Fibroblast of lung (primary cell): ENCODE measurements around the gene FOLR2. TPM values are rescaled to one million over a fixed set of nuclear protein-coding genes. Genes with fewer than 3 reads are reported as not detected.
"Not testable (repeated sequence)": the region's sequence is repeated elsewhere in the genome, so short reads cannot be mapped to it uniquely, and the experiment has no call there.

Source experiments
- DNase-seq, 2 donors: peaks; one replicate each; pipeline versions ENCODE4 v3.0.0 to v3.0.0-alpha.2; 2010; ENCODE audit warnings: low read depth in 2 of 2
- H2AFZ ChIP-seq: 2 replicates; pipeline ENCODE4 v1.5.1; 2012; ENCODE audit warnings: low read length, control low read depth, inconsistent platforms
- H3K27ac ChIP-seq: 2 replicates; pipeline ENCODE4 v1.5.1; 2011; ENCODE audit warnings: low read length, control low read depth; ENCODE audit not compliant: insufficient read depth
- H3K27me3 ChIP-seq: 2 replicates; pipeline ENCODE4 v1.5.1; 2011; ENCODE audit warnings: mild to moderate bottlenecking, low read length; ENCODE audit not compliant: control insufficient read depth, insufficient read depth
- H3K36me3 ChIP-seq: 2 replicates; pipeline ENCODE4 v1.5.1; 2011; ENCODE audit warnings: low read length; ENCODE audit not compliant: control insufficient read depth, insufficient read depth
- H3K4me1 ChIP-seq: 2 replicates; pipeline ENCODE4 v1.5.1; 2011; ENCODE audit warnings: low read length; ENCODE audit not compliant: control insufficient read depth, insufficient read depth; ENCODE audit errors: extremely low read depth
- H3K4me2 ChIP-seq: 2 replicates; pipeline ENCODE4 v1.5.1; 2011; ENCODE audit warnings: low read length, control low read depth; ENCODE audit not compliant: insufficient read depth; ENCODE audit errors: extremely low read depth
- H3K4me3 ChIP-seq, 4 experiments: fragments of 200-600 bp in 1 of 4; sonication (generic) in 1 of 4; replicated peaks in 1 of 4; 2 replicates each; pipeline ENCODE4 v1.5.1; 2011 to 2016; ENCODE audit warnings: low read length in 4 of 4, low read depth in 3 of 4, mild to moderate bottlenecking in 3 of 4, control low read depth in 2 of 4, inconsistent platforms in 1 of 4, mixed read lengths in 1 of 4; ENCODE audit not compliant: insufficient read depth in 1 of 4; ENCODE audit errors: control extremely low read depth in 1 of 4
- H3K79me2 ChIP-seq: 2 replicates; pipeline ENCODE4 v1.5.1; 2012; ENCODE audit warnings: mild to moderate bottlenecking, low read length, inconsistent platforms; ENCODE audit not compliant: control insufficient read depth, insufficient read depth
- H3K9ac ChIP-seq: 2 replicates; pipeline ENCODE4 v1.5.1; 2011; ENCODE audit warnings: mild to moderate bottlenecking, low read length, control low read depth; ENCODE audit not compliant: insufficient read depth
- H3K9me3 ChIP-seq: 2 replicates; pipeline ENCODE4 v1.5.1; 2012; ENCODE audit warnings: low read depth, low read length; ENCODE audit not compliant: control insufficient read depth, insufficient read depth
- H4K20me1 ChIP-seq: 2 replicates; pipeline ENCODE4 v1.5.1; 2011; ENCODE audit warnings: low read length; ENCODE audit not compliant: control insufficient read depth, insufficient read depth; ENCODE audit errors: extremely low read depth
- polyA minus RNA-seq: library from RNA; depleted of rRNA, polyadenylated mRNA; stranded (reverse); fragments of >200 nt; gene quantifications from 2 replicates; pipeline ENCODE4 v1.2.3, GENCODE V29; 2011; ENCODE audit warnings: low replicate concordance
- polyA plus RNA-seq, 2 donors: library from polyadenylated mRNA; depleted of rRNA in 1 of 2; stranded (reverse) in 1 of 2; unstranded in 1 of 2; fragments of >200 nt; gene quantifications; 2 replicates each; pipeline ENCODE4 v1.2.1, GENCODE V29; 2011 to 2012; ENCODE audit warnings: missing spikeins in 1 of 2
- total RNA-seq: library from RNA; depleted of rRNA; stranded (reverse); fragments of >200 nt; gene quantifications from 2 replicates; pipeline ENCODE4 v1.2.1, GENCODE V29; 2014
- TF ChIP-seq, protein P1 (sequence below), 2 donors: IDR thresholded peaks in 1 of 2; conservative IDR thresholded peaks in 1 of 2; 1 replicate in 1 of 2; 2 replicates in 1 of 2; pipeline ENCODE4 v1.5.1; 2011 to 2012; ENCODE audit warnings: low read length in 2 of 2, control low read depth in 1 of 2, inconsistent platforms in 1 of 2, low read depth in 1 of 2, mild to moderate bottlenecking in 1 of 2

The FOLR2 gene
- not detected in 2 replicates for total RNA-seq
- polyA plus RNA-seq: not detected in 2 replicates
- not detected in 2 replicates for polyA plus RNA-seq (2012)
- not detected in 2 replicates for polyA minus RNA-seq

DNA sequence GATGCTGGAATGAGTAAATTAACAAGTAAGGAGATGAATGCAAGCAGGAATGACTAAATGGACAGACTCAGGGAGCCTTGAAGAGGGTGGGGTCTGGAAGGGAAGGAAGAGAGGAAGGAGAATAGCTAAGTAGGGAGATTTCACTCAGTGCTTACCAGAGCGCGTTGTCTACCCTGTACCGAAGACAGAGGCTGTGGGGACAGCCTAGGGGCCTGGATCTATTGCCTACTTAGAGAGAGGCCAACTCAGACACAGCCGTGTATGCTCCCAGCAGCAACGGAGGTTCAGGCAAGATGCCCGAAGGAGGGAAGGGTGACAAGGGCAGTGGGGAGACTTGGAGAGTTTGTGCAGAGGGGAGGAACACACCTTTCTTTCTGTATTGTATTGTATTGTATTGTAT is at the start of gene FOLR2:
Gene FOLR2, plus strand, starts transcription at position 157 of the 400 bp plus-strand sequence. CDS start 1,791 bp downstream, outside the sequence.
- Histone ChIP-seq H3K27ac (no peak within 1 kb of the TSS), H3K4me2 (no peak within 1 kb of the TSS), H3K9me3 (no peaks in the 10 kb centered on the region), H3K36me3 (no peaks in the 10 kb centered on the region), H2AFZ (no peak within 1 kb of the TSS), H3K4me3 (no peak within 1 kb of the TSS), H4K20me1 (no peaks in the 10 kb centered on the region), H3K9ac (no peak within 1 kb of the TSS), H3K27me3 (peaks cover 12% of the 10 kb centered on the region), H3K4me1 (no peaks in the 10 kb centered on the region), H3K79me2 (no peaks in the 10 kb centered on the region)
- TF ChIP-seq, protein P1, sequence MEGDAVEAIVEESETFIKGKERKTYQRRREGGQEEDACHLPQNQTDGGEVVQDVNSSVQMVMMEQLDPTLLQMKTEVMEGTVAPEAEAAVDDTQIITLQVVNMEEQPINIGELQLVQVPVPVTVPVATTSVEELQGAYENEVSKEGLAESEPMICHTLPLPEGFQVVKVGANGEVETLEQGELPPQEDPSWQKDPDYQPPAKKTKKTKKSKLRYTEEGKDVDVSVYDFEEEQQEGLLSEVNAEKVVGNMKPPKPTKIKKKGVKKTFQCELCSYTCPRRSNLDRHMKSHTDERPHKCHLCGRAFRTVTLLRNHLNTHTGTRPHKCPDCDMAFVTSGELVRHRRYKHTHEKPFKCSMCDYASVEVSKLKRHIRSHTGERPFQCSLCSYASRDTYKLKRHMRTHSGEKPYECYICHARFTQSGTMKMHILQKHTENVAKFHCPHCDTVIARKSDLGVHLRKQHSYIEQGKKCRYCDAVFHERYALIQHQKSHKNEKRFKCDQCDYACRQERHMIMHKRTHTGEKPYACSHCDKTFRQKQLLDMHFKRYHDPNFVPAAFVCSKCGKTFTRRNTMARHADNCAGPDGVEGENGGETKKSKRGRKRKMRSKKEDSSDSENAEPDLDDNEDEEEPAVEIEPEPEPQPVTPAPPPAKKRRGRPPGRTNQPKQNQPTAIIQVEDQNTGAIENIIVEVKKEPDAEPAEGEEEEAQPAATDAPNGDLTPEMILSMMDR (conservative IDR thresholded peaks at IDR 0.05 in 1 of 2, IDR thresholded peaks at IDR 0.05 in 1 of 2; ENCODE audit: low read depth in 1 of 2, low read length in 2 of 2): no peak
- no peak for DNase-seq

DNA sequence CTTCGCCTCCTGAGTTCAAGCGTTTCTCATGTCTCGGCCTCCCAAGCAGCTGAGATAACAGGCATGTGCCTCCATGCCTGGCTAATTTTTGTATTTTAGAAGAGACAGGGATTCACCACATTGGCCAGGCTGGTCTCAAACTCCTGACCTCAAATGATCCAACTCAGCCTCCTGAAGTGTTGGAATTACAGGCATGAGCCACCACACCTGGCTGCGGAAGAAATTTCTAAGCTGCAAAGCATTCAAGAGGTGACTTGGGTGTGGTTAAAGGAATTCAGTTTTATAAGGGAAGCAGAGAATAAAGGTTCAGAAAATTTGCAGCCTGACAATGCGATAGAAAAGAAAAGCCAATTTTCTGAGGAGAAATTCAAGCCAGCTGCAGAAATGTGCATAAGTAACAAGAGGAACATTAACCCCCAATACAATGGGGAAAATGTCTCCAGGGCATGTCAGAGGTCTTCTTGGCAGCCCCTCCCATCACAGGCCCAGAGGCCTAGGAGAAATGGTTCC is 47.5 kb upstream of the FOLR2 start:
- H3K79me2 ChIP-seq, H2AFZ ChIP-seq, H3K4me1 ChIP-seq, H3K4me2 ChIP-seq, H3K27ac ChIP-seq, H4K20me1 ChIP-seq, H3K4me3 ChIP-seq, H3K9me3 ChIP-seq, H3K9ac ChIP-seq, H3K36me3 ChIP-seq, H3K27me3 ChIP-seq, DNase-seq: not testable (repeated sequence)

DNA sequence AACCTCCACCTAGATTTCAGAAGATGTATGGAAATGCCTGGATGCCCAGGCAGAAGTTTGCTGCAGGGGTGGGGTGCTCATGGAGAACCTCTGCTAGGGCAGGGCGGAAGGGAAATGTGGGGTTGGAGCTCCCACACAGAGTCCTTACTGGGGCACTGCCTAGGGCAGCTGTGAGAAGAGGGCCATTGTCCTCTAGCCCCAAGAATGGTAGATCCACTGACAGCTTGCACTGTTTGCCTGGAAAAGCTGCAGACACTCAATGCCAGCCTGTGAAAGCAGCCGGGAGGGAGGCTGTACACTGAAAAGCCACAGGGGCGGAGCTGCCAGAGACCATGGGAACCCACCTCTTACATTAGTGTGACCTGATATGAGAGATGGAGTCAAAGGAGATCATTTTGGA is 46.8 kb upstream of the FOLR2 start:
- H3K36me3 ChIP-seq, H4K20me1 ChIP-seq, H2AFZ ChIP-seq, H3K4me2 ChIP-seq, H3K4me3 ChIP-seq, DNase-seq, H3K79me2 ChIP-seq, H3K27me3 ChIP-seq, H3K9ac ChIP-seq, H3K4me1 ChIP-seq, H3K9me3 ChIP-seq, H3K27ac ChIP-seq: not testable (repeated sequence)

DNA sequence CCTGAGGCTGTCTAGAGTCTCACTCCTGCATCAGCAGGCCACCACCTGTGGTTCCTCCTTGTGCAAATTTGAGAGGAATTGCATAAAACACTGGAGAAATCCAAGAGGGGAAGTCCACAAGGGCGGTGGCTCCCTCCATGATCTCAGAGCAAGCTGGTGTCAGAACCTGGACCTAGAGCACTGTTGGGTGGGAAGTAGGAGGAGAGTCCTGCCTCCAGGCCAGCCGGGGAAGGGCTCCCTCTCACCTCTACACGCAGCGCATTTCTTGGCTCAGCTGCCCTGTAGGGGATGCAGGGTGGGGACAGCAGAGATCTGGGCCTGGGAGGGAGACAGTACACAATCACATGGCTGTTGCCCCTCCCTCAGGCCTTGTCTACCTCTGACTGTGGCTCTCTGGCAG is 44.6 kb upstream of the FOLR2 start:
- H3K36me3 ChIP-seq, H3K27ac ChIP-seq, H3K9me3 ChIP-seq, H3K27me3 ChIP-seq, H3K4me3 ChIP-seq, DNase-seq, H4K20me1 ChIP-seq, H3K9ac ChIP-seq, H3K4me2 ChIP-seq, H3K4me1 ChIP-seq, H2AFZ ChIP-seq, H3K79me2 ChIP-seq: not testable (repeated sequence)
